Measurements from ENCODE around the gene PRMT6.
"Not testable (repeated sequence)": the region's sequence is repeated elsewhere in the genome, so short reads cannot be mapped to it uniquely, and the experiment has no call there.

The PRMT6 gene

GRCh38 chr1:107056426-107057196 lies at the start of gene PRMT6:
Gene PRMT6 (plus strand): TSS chr1:107056674. CDS start chr1:107056716, 42 bp downstream.
- peak; percentile 36 for DNase-seq

DNA sequence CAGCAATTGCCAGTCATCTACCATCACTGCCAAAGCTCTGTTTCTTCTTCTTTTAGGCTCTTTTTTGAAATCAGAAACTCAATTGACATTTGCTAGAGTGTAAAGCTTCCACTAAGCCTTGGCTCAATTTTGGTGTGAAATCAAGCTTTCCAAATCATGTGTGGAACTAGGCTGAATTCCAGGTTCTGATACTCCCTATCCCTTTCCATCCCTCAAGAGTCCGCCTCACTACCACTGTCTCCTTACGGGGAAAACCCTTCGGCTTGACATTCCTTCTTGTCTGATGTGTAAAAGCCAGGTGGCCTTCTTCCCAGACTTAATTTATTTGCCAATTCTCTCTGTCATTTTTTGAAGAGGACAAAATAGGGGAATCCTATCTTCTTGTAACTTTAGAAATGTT lies 47.2 kb upstream of the PRMT6 start:
- no peak for DNase-seq

DNA sequence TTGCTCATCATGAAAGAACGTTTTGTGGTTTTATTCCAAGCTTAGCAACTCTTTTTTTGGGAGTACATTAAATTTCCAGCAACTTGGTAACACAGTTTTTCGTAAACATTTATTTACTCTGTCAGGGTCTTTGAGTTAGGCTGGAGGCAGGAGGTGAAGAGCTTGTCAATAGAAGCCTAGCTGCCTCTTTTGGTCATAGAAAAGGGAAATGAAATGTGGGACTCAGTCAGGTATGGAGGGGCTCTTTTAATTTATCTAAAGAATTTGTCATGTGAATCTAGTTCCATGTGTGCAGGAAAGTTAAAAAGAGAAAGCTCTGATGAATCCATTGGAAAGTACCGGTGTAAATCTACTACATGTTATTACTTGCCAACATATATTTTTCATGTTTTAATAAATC lies 45.9 kb upstream of the PRMT6 start:
- DNase-seq, result no peak

- no peak for DNase-seq
Observed at GRCh38 chr1:107016376-107016978, 40.0 kb upstream of the PRMT6 start.

- no peak for DNase-seq
Observed at GRCh38 chr1:107018445-107018844, 38.0 kb upstream of the PRMT6 start.

- no peak for DNase-seq
Observed at GRCh38 chr1:107019166-107019565, 37.3 kb upstream of the PRMT6 start.

DNA sequence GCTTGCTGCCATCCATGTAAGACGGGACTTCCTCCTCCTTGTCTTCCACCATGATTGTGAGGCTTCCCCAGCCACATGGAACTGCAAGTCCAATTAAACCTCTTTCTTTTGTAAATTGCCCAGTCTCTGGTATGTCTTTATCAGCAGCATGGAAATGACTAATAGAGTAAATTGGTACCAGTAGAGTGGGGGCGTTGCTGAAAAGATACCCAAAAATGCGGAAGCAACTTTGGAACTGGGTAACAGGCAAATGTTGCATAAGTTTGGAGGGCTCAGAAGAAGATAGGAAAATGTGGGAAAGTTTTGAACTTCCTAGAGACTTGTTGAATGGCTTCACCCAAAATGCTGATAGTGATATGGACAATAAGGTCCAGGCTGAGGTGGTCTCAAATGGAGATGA lies 17.6 kb upstream of the PRMT6 start:
- not testable (repeated sequence) for DNase-seq

GRCh38 chr1:107044310-107045220 lies 11.9 kb upstream of the PRMT6 start:
- DNase-seq, result not testable (repeated sequence)

- DNase-seq, result no peak
Observed at GRCh38 chr1:107047602-107048001, 8.9 kb upstream of the PRMT6 start.

- no peak for DNase-seq
Observed at GRCh38 chr1:107048241-107048640, 8.2 kb upstream of the PRMT6 start.

GRCh38 chr1:107051266-107051665 lies 5.2 kb upstream of the PRMT6 start:
- no peak for DNase-seq

DNA sequence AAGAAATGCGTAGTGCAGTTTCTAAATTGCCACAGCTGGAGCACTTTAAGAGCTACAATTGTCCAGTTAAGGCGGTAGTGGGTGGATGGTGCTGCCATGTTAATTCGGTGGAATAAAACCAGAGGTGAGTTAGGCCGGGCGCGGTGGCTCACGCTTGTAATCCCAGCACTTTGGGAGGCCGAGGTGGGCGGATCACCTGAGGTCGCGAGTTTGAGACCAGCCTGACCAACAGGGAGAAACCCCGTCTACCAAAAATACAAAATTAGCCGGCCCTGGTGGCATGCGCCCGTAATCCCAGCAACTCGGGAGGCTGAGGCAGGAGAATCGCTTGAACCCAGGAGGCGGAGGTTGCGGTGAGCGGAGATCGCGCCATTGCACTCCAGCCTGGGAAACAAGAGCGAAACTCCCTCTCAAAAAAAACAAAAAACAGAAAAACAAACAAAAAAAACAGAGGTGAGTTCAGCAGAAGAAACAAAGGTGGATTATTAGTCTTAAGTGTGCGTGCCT lies 502 bp upstream of the PRMT6 start:
- DNase-seq, result not testable (repeated sequence)

- DNase-seq, result peak; percentile 13
Observed at GRCh38 chr1:107057197-107058133, 991 bp downstream of the PRMT6 start.

DNA sequence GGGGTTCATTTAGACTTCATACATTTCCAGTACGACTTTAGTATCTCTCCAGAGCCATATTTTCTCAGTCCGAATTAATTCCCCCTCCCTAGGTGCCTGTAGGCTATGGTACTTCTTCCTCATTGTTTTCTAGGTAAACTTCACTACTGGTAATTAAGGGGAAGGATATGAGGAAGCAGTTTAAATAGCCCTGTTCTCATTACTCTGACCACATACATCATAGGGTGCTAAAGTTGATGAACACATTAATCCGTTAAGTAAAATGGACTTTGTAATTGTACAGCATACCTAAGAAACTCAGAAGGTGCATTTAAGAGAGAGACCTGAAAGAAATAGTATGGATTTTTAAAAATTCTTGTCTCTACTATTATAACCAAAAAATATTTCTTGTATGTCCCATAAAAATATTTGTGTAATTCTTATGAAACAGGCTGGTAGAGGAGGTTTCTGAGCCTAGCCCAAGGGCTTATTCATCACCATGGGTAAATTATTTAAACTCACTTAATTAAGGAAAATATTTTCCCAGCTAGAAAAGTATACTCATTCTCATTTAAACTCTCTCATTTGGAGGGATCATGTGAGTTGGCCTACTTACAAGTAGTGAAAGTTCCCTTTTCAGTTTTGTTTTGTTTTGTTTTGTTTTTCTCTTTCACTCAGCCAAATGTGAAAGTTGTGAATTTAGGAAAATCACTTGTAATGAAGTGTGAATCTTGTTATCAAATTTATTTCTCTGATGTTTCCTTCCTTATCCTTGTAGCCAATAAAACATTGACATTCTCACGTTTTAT lies 2.0 kb downstream of the PRMT6 start:
- DNase-seq, result no peak

- no peak for DNase-seq
Observed at GRCh38 chr1:107061886-107062285, 5.4 kb downstream of the PRMT6 start.

DNA sequence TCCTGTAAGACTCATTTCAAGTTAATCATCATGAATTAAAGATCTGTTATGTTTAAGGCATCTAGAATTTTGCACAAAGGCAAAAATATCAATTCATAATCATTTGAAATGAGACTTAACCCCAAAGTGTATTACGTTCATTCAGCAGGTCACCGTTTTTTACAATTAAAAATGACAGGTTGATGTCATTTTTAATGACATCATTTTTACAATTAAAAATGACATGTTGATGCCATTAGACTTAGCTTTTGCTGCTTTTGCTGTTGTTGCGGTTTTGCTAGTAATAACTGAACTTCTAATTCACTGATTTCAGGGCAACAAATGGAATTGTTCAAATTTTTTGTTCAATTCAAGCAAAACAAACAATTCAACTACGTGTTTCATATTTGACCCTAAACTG lies 17.0 kb downstream of the PRMT6 start:
- DNase-seq, result no peak

GRCh38 chr1:107076841-107077240 lies 20.4 kb downstream of the PRMT6 start:
- no peak for DNase-seq

- no peak for DNase-seq
Observed at GRCh38 chr1:107079249-107079648, 22.8 kb downstream of the PRMT6 start.

GRCh38 chr1:107081102-107081501 lies 24.6 kb downstream of the PRMT6 start:
- no peak for DNase-seq

- no peak for DNase-seq
Observed at GRCh38 chr1:107091418-107091817, 34.9 kb downstream of the PRMT6 start.

DNA sequence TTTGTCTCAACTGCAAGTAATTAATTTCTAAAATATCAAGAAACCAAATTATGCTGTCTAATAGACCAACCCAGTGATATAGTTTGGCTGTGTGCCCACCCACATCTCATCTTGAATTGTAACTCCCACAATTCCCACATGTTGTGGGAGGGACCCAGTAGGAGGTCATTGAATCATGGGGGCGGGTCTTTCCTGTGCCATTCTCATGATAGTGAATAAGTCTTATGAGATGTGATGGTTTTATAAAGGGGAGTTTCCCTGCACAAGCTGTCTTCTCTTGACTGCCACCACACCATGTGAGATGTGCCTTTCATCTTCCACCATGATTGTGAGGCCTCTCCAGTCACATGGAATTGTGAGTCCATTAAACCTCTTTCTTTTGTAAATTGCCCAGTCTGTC lies 36.9 kb downstream of the PRMT6 start:
- DNase-seq, result not testable (repeated sequence)
